SU-DHL-6 (cell line): Measurements from ENCODE around the gene RPH3AL.

Experiments
- EZH2phosphoT487 ChIP-seq: fragments of 200-600 bp; sonication (generic), shearing (Covaris generic); conservative IDR thresholded peaks from 2 replicates; pipeline ENCODE4 v1.6.1; 2018; ENCODE audit warnings: mild to moderate bottlenecking, antibody characterized with exemption, low read length, moderate library complexity, mixed read lengths
- TF ChIP-seq, protein P1 (sequence below): fragments of 200-600 bp; sonication (generic); IDR thresholded peaks from one replicate; pipeline ENCODE4 v1.5.1; 2017; ENCODE audit warnings: antibody characterized with exemption, mild to moderate bottlenecking, low read length, moderate library complexity; ENCODE audit not compliant: insufficient read depth, poor library complexity, severe bottlenecking

DNA sequence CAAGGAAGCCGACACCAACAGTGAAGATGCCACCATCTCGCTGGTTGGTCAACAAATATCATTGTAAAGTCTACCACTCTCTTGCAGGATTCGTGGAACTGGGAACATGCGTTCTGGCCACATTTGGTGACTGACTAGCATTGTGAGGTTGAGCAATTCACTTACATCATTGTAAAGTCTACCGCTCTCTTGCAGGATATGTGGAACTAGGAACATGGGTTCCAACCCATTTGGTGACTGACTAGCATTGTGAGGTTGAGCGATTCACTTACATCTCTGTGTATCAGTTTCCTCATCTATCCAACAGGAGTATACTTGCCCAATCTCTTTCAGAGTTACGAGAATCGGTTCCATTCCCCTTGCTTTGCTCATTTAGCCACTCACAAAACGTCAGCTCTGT is 42.6 kb upstream of the RPH3AL start:
- TF ChIP-seq, protein P1, sequence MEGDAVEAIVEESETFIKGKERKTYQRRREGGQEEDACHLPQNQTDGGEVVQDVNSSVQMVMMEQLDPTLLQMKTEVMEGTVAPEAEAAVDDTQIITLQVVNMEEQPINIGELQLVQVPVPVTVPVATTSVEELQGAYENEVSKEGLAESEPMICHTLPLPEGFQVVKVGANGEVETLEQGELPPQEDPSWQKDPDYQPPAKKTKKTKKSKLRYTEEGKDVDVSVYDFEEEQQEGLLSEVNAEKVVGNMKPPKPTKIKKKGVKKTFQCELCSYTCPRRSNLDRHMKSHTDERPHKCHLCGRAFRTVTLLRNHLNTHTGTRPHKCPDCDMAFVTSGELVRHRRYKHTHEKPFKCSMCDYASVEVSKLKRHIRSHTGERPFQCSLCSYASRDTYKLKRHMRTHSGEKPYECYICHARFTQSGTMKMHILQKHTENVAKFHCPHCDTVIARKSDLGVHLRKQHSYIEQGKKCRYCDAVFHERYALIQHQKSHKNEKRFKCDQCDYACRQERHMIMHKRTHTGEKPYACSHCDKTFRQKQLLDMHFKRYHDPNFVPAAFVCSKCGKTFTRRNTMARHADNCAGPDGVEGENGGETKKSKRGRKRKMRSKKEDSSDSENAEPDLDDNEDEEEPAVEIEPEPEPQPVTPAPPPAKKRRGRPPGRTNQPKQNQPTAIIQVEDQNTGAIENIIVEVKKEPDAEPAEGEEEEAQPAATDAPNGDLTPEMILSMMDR, result no peak
- no peak for TF ChIP-seq EZH2phosphoT487
